CD14-positive monocyte (primary cell): ENCODE measurements around the gene DLG1. TPM values are rescaled to one million over a fixed set of nuclear protein-coding genes. Genes with fewer than 3 reads are reported as not detected.
A peak's percentile ranks its signal among the peaks of the same experiment; 100 is the strongest.

ENCODE experiments used
- DNase-seq, 3 donors: peaks; one replicate each; pipeline ENCODE4 v3.0.0-alpha.2; 2011 to 2022
- H2AFZ ChIP-seq: 2 replicates; pipeline ENCODE4 v1.6.0; 2012; ENCODE audit warnings: mild to moderate bottlenecking, low read depth, low read length, inconsistent platforms; ENCODE audit not compliant: insufficient read depth, poor library complexity, severe bottlenecking
- H3K27ac ChIP-seq, 2 donors: 1 replicate in 1 of 2; 2 replicates in 1 of 2; pipeline ENCODE4 v1.5.1; 2012 to 2013; ENCODE audit warnings: low read length in 2 of 2, control low read depth in 1 of 2, inconsistent platforms in 1 of 2, low read depth in 1 of 2, mild to moderate bottlenecking in 1 of 2
- H3K27me3 ChIP-seq, 2 donors: one replicate each; pipeline versions ENCODE4 v1.6.0 to v1.6.1; 2011 to 2013; ENCODE audit warnings: low read length in 2 of 2; ENCODE audit not compliant: control insufficient read depth in 2 of 2, insufficient read depth in 2 of 2
- H3K36me3 ChIP-seq, 2 donors: replicated peaks in 1 of 2; 1 replicate in 1 of 2; 2 replicates in 1 of 2; pipeline versions ENCODE4 v1.5.1 to v1.6.1; 2012 to 2013; ENCODE audit warnings: low read length in 2 of 2, control low read depth in 1 of 2, inconsistent platforms in 1 of 2, mild to moderate bottlenecking in 1 of 2; ENCODE audit not compliant: insufficient read depth in 2 of 2, control insufficient read depth in 1 of 2
- H3K4me1 ChIP-seq, 2 donors: 1 replicate in 1 of 2; 2 replicates in 1 of 2; pipeline versions ENCODE4 v1.5.1 to v1.6.1; 2012 to 2013; ENCODE audit warnings: low read length in 2 of 2, control low read depth in 1 of 2, inconsistent platforms in 1 of 2, mild to moderate bottlenecking in 1 of 2, moderate library complexity in 1 of 2; ENCODE audit not compliant: insufficient read depth in 2 of 2, control insufficient read depth in 1 of 2
- H3K4me2 ChIP-seq: replicated peaks from 2 replicates; pipeline ENCODE3; 2012; ENCODE audit warnings: low read length, moderate library complexity, mild to moderate bottlenecking; ENCODE audit not compliant: poor library complexity, severe bottlenecking; ENCODE audit errors: extremely low read depth
- H3K4me3 ChIP-seq, 3 experiments: fragments of 200-600 bp in 1 of 3; sonication (generic) in 1 of 3; replicated peaks in 1 of 3; 1 replicate in 2 of 3; 2 replicates in 1 of 3; pipeline ENCODE4 v1.5.1; 2011 to 2013; ENCODE audit warnings: low read length in 3 of 3, mild to moderate bottlenecking in 3 of 3, control low read depth in 2 of 3, low read depth in 2 of 3, inconsistent platforms in 1 of 3, moderate library complexity in 1 of 3
- H3K79me2 ChIP-seq: 2 replicates; pipeline ENCODE4 v1.6.0; 2012; ENCODE audit warnings: mild to moderate bottlenecking, control low read depth, inconsistent platforms, low read length, moderate library complexity; ENCODE audit not compliant: insufficient read depth
- H3K9ac ChIP-seq: 2 replicates; pipeline ENCODE4 v1.6.0; 2017; ENCODE audit warnings: low read length, mild to moderate bottlenecking; ENCODE audit not compliant: insufficient read depth, poor library complexity, severe bottlenecking
- H3K9me3 ChIP-seq, 2 donors: replicated peaks in 1 of 2; 1 replicate in 1 of 2; 2 replicates in 1 of 2; pipeline versions ENCODE4 v1.5.1 to v1.6.1; 2012 to 2013; ENCODE audit warnings: low read length in 2 of 2, control low read depth in 1 of 2; ENCODE audit not compliant: control insufficient read depth in 1 of 2, insufficient read depth in 1 of 2
- H4K20me1 ChIP-seq: 2 replicates; pipeline ENCODE4 v1.6.0; 2012; ENCODE audit warnings: mild to moderate bottlenecking, low read length, control low read depth, moderate library complexity; ENCODE audit not compliant: insufficient read depth
- H3K27ac Mint-ChIP-seq, 7 donors: one replicate each; pipeline ENCODE4 v1.8.0; 2020; ENCODE audit warnings: mild to moderate bottlenecking in 7 of 7, mixed read lengths in 7 of 7, moderate library complexity in 6 of 7, inconsistent platforms in 2 of 7
- H3K27me3 Mint-ChIP-seq, 3 donors: one replicate each; pipeline ENCODE4 v1.8.0; 2021 to 2022; ENCODE audit warnings: low read depth in 3 of 3, mild to moderate bottlenecking in 3 of 3, mixed read lengths in 3 of 3, moderate library complexity in 3 of 3, inconsistent platforms in 1 of 3
- H3K36me3 Mint-ChIP-seq, 2 donors: one replicate each; pipeline ENCODE4 v1.8.0; 2020; ENCODE audit warnings: mixed read lengths in 2 of 2, inconsistent platforms in 1 of 2, mild to moderate bottlenecking in 1 of 2
- H3K4me1 Mint-ChIP-seq: one replicate; pipeline ENCODE4 v1.8.0; 2020; ENCODE audit warnings: mild to moderate bottlenecking, mixed read lengths
- H3K4me3 Mint-ChIP-seq, 2 donors: one replicate each; pipeline ENCODE4 v1.8.0; 2020; ENCODE audit warnings: mild to moderate bottlenecking in 2 of 2, mixed read lengths in 2 of 2, moderate library complexity in 1 of 2
- H3K9me3 Mint-ChIP-seq, 7 donors: one replicate each; pipeline ENCODE4 v1.8.0; 2020 to 2022; ENCODE audit warnings: mixed read lengths in 7 of 7, mild to moderate bottlenecking in 6 of 7, moderate library complexity in 6 of 7, inconsistent platforms in 2 of 7
- WGBS: methylation state at CpG from one replicate; pipeline ENCODE4 v1.1.5; 2013; ENCODE audit warnings: missing lambda C conversion rate; ENCODE audit not compliant: insufficient coverage; 5-methylcytosine and 5-hydroxymethylcytosine counted together
- intact Hi-C, 2 donors: fragments of 100-400 bp; cut with micrococcal nuclease; formaldehyde crosslinking; loops; one replicate each; pipeline versions ENCODE4 v1.15.0 to v1.15.1; 2023
- polyA plus RNA-seq, 3 donors: library from polyadenylated mRNA; depleted of rRNA in 1 of 3; unstranded in 2 of 3; stranded (reverse) in 1 of 3; fragments of 300-500 nt in 2 of 3; fragments of >200 nt in 1 of 3; fragmentation: Illumina TruSeq in 2 of 3; gene quantifications; 1 replicate in 2 of 3; 2 replicates in 1 of 3; pipeline ENCODE4 v1.2.3, GENCODE V29; 2012 to 2021
- TF ChIP-seq, protein P1 (sequence below): fragments of 200-600 bp; IDR thresholded peaks from one replicate; pipeline ENCODE4 v1.8.0; 2022; ENCODE audit warnings: antibody characterized with exemption, mild to moderate bottlenecking

Gene DLG1
- polyA plus RNA-seq, 3 donors, result 6.5 to 21.9 (median 10.2) TPM

DNA sequence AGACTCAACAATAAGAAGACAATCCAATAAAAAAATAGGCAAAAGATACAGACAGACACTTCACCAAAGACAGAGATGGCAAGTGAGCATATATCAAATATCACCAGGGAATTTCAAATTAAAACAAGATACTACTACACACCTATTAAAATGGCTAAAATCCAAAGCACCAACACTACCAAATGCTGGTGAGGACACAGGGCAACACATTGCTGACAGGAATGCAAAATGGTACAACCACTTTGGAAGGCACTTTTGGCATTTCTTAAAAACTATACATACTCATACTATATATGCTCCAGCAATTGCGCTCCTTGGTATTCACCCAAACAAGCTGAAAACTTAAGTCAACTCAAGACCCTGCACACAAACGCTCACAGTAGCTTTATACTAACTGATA, 12.9 kb downstream of the DLG1 start:
- DNase-seq, result no peak
- intact Hi-C loops, result no loop called here
- Mint-ChIP-seq H3K4me1 (peaks cover 2% of the 10 kb centered on the region), H3K4me3 (no peak overlapping the region), H3K27ac (no peak overlapping the region), H3K9me3 (no peaks in the 10 kb centered on the region), H3K36me3 (peaks cover 51 to 71% of the 10 kb centered on the region in 2 donors), H3K27me3 (no peaks in the 10 kb centered on the region)
- no peak overlapping the region for H2AFZ ChIP-seq
- H3K36me3 ChIP-seq, result peaks cover 42 to 92% of the 10 kb centered on the region in 2 donors
- peak overlapping the region in 1 of 2 donors; percentile 5 for H3K27ac ChIP-seq
- H3K79me2 ChIP-seq, result peaks cover 12% of the 10 kb centered on the region
- 100% methylated on average over 1 of the region's 2 CpGs for WGBS
- no peaks in the 10 kb centered on the region for H3K27me3 ChIP-seq
- TF ChIP-seq, protein P1, sequence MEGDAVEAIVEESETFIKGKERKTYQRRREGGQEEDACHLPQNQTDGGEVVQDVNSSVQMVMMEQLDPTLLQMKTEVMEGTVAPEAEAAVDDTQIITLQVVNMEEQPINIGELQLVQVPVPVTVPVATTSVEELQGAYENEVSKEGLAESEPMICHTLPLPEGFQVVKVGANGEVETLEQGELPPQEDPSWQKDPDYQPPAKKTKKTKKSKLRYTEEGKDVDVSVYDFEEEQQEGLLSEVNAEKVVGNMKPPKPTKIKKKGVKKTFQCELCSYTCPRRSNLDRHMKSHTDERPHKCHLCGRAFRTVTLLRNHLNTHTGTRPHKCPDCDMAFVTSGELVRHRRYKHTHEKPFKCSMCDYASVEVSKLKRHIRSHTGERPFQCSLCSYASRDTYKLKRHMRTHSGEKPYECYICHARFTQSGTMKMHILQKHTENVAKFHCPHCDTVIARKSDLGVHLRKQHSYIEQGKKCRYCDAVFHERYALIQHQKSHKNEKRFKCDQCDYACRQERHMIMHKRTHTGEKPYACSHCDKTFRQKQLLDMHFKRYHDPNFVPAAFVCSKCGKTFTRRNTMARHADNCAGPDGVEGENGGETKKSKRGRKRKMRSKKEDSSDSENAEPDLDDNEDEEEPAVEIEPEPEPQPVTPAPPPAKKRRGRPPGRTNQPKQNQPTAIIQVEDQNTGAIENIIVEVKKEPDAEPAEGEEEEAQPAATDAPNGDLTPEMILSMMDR, result no peak
- H4K20me1 ChIP-seq, result peaks cover 5% of the 10 kb centered on the region
- no peaks in the 10 kb centered on the region for H3K4me1 ChIP-seq
- H3K4me2 ChIP-seq, result no peak overlapping the region
- H3K9me3 ChIP-seq, result no peaks in the 10 kb centered on the region
- no peak overlapping the region for H3K9ac ChIP-seq
- no peak overlapping the region for H3K4me3 ChIP-seq

DNA sequence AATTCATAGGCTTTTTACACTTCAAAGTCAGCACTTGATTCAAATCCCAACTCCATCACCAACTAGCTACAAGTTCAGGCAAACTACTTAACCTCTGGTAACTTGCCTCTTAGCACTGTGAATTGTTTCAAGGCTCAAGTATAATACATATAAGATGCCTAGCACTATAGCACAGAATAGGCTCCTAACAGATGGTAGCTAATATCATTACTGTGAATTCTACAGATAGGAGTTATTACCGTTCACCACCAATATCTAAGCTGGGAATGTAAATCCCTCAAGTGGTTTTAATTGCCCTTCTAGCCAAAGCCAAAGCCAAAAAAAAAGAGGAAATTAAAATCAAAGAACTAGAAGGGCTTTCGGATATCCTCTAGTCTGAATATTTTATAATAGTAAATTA, 15.4 kb downstream of the DLG1 start:
- intact Hi-C loops, result no loop called here
- Histone ChIP-seq H3K27me3 (no peaks in the 10 kb centered on the region), H3K9ac (no peak overlapping the region), H3K79me2 (peaks cover 12% of the 10 kb centered on the region), H3K4me2 (no peak overlapping the region), H3K4me3 (no peak overlapping the region), H3K4me1 (no peaks in the 10 kb centered on the region), H3K27ac (no peak overlapping the region), H3K9me3 (no peaks in the 10 kb centered on the region), H3K36me3 (peaks cover 39 to 81% of the 10 kb centered on the region in 2 donors), H2AFZ (no peak overlapping the region), H4K20me1 (no peaks in the 10 kb centered on the region)
- no peak for DNase-seq
- Mint-ChIP-seq H3K4me3 (no peak overlapping the region), H3K27me3 (no peaks in the 10 kb centered on the region), H3K36me3 (peaks cover 43 to 60% of the 10 kb centered on the region in 2 donors), H3K9me3 (no peaks in the 10 kb centered on the region), H3K4me1 (peaks cover 2% of the 10 kb centered on the region), H3K27ac (no peak overlapping the region)
- TF ChIP-seq, protein P1, result no peak
- WGBS, result no CpG with 5 or more reads among the region's 2 CpGs
